Spleen (tissue), 7 donors: ENCODE measurements around the gene FURIN.

Experiments
- POLR2A ChIP-seq, 3 donors: fragments of 450-650 bp; IDR thresholded peaks; one replicate each; pipeline ENCODE4 v1.5.1; 2017; ENCODE audit warnings: antibody characterized with exemption in 3 of 3, mild to moderate bottlenecking in 1 of 3
- TF ChIP-seq, protein P1 (sequence below), 11 experiments: fragments of 200-600 bp in 7 of 11; fragments of 450-650 bp in 4 of 11; sonication (generic) in 4 of 11; IDR thresholded peaks in 8 of 11; conservative IDR thresholded peaks in 3 of 11; 1 replicate in 7 of 11; 2 replicates in 4 of 11; pipeline versions ENCODE4 v1.4.0 to v1.8.0; 2016 to 2021; ENCODE audit warnings: antibody characterized with exemption in 11 of 11, inconsistent platforms in 4 of 11, mild to moderate bottlenecking in 1 of 11
- donor health status: DM: no; HTN: no; CAD: no; lungs with moderate emphysema.
- donor health status: DM: no; HTN: no; CAD: no.
- donor health status: DM: no; HTN: no; CAD: no.

- TF ChIP-seq, protein P1, sequence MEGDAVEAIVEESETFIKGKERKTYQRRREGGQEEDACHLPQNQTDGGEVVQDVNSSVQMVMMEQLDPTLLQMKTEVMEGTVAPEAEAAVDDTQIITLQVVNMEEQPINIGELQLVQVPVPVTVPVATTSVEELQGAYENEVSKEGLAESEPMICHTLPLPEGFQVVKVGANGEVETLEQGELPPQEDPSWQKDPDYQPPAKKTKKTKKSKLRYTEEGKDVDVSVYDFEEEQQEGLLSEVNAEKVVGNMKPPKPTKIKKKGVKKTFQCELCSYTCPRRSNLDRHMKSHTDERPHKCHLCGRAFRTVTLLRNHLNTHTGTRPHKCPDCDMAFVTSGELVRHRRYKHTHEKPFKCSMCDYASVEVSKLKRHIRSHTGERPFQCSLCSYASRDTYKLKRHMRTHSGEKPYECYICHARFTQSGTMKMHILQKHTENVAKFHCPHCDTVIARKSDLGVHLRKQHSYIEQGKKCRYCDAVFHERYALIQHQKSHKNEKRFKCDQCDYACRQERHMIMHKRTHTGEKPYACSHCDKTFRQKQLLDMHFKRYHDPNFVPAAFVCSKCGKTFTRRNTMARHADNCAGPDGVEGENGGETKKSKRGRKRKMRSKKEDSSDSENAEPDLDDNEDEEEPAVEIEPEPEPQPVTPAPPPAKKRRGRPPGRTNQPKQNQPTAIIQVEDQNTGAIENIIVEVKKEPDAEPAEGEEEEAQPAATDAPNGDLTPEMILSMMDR (IDR thresholded peaks at IDR 0.05 in 8 of 11, conservative IDR thresholded peaks at IDR 0.05 in 3 of 11) = no peak
- TF ChIP-seq POLR2A (IDR thresholded peaks at IDR 0.05) = no peak
Observed at GRCh38 chr15:90869140-90869541, 753 bp downstream of the FURIN start.
